Measurements from ENCODE around the gene EGFR. TPM values are rescaled to one million over a fixed set of nuclear protein-coding genes. Genes with fewer than 3 reads are reported as not detected.
A peak's percentile ranks its signal among the peaks of the same experiment; 100 is the strongest.

EGFR gene
- total RNA-seq, 4 donors from 2014 or later: 79.3 to 125 (median 110) TPM

- H3K27ac ChIP-seq (replicated peaks in 1 of 4): no peak overlapping the region
- intact Hi-C loops (cut with DNase I): no loop called here
- WGBS: 97% methylated on average over 5 of the region's 5 CpGs
- H3K9me3 ChIP-seq: no peaks in the 10 kb centered on the region
- no peaks in the 10 kb centered on the region for H3K4me1 ChIP-seq
- H3K36me3 ChIP-seq: no peaks in the 10 kb centered on the region
- no peak overlapping the region for H3K4me3 ChIP-seq
- TF ChIP-seq EP300 (IDR thresholded peaks at IDR 0.05): no peak
- H3K27me3 ChIP-seq: no peaks in the 10 kb centered on the region
- DNase-seq (ENCODE audit: extremely low spot score): peak; percentile 80
These were observed 23.7 kb upstream of the EGFR start for GRCh38 chr7:54995166-54995565.

GRCh38 chr7:54995610-54996363, 23.0 kb upstream of the EGFR start:
- Histone ChIP-seq H3K27me3 (no peaks in the 10 kb centered on the region), H3K4me1 (no peaks in the 10 kb centered on the region), H3K9me3 (no peaks in the 10 kb centered on the region), H3K36me3 (no peaks in the 10 kb centered on the region), H3K4me3 (no peak overlapping the region), H3K27ac (replicated peaks in 1 of 4) (no peak overlapping the region)
- 75% methylated on average over 5 of the region's 5 CpGs for WGBS
- TF ChIP-seq POLR2A (IDR thresholded peaks at IDR 0.05; ENCODE audit: low read depth) (no peak), EP300 (IDR thresholded peaks at IDR 0.05) (no peak), POLR2AphosphoS5 (IDR thresholded peaks at IDR 0.05) (no peak)
- TF ChIP-seq, protein P1, sequence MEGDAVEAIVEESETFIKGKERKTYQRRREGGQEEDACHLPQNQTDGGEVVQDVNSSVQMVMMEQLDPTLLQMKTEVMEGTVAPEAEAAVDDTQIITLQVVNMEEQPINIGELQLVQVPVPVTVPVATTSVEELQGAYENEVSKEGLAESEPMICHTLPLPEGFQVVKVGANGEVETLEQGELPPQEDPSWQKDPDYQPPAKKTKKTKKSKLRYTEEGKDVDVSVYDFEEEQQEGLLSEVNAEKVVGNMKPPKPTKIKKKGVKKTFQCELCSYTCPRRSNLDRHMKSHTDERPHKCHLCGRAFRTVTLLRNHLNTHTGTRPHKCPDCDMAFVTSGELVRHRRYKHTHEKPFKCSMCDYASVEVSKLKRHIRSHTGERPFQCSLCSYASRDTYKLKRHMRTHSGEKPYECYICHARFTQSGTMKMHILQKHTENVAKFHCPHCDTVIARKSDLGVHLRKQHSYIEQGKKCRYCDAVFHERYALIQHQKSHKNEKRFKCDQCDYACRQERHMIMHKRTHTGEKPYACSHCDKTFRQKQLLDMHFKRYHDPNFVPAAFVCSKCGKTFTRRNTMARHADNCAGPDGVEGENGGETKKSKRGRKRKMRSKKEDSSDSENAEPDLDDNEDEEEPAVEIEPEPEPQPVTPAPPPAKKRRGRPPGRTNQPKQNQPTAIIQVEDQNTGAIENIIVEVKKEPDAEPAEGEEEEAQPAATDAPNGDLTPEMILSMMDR (IDR thresholded peaks at IDR 0.05): no peak
- intact Hi-C loops (cut with DNase I): no loop called here
- DNase-seq (ENCODE audit: extremely low spot score): peak; percentile 57

GRCh38 chr7:54996391-54996790, 22.4 kb upstream of the EGFR start:
- Histone ChIP-seq H3K4me1 (no peaks in the 10 kb centered on the region), H3K4me3 (no peak overlapping the region), H3K9me3 (no peaks in the 10 kb centered on the region), H3K36me3 (no peaks in the 10 kb centered on the region), H3K27me3 (no peaks in the 10 kb centered on the region), H3K27ac (replicated peaks in 1 of 4) (no peak overlapping the region)
- intact Hi-C loops (cut with DNase I): no loop called here
- DNase-seq (ENCODE audit: extremely low spot score): no peak
- no peak for TF ChIP-seq POLR2AphosphoS5 (IDR thresholded peaks at IDR 0.05)
- no peak for TF ChIP-seq EP300 (IDR thresholded peaks at IDR 0.05)
- no peak for TF ChIP-seq POLR2A (IDR thresholded peaks at IDR 0.05; ENCODE audit: low read depth)
- TF ChIP-seq, protein P1 (IDR thresholded peaks at IDR 0.05): no peak

DNA sequence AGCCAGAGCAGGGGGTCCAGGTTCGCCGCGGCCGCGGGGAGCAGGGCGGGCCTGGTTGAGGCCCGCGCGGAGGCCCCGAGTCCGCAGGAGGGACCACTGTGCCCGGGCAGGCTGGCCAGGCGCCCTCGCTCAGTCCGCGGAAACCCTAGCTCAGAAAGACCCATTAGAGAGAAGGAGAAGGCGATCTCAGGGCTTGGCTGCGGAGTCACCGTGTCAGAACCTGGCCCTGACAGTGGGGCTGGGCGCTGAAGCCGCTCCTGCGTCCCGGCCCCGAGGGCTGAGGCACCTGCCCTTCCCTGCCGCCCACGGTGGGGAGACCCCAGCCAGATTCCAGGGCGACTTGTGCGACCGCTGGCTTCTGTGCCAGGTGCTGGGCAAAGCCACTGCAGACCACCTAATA, 14.2 kb upstream of the EGFR start:
- peak; percentile 53 for DNase-seq (ENCODE audit: extremely low spot score)
- intact Hi-C loops (cut with DNase I): no loop called here

GRCh38 chr7:55005241-55005851, 13.5 kb upstream of the EGFR start:
- WGBS: 78% methylated on average over 10 of the region's 37 CpGs
- H3K9me3 ChIP-seq: no peaks in the 10 kb centered on the region
- no peak overlapping the region for H3K4me3 ChIP-seq

More for the DNA sequence above, 14.2 kb upstream of the EGFR start:
- WGBS: 87% methylated on average over 14 of the region's 29 CpGs
- Histone ChIP-seq H3K9me3 (no peaks in the 10 kb centered on the region), H3K27me3 (peaks cover 0 to 10% (median 0%) of the 10 kb centered on the region in 4 donors), H3K36me3 (no peaks in the 10 kb centered on the region), H3K27ac (replicated peaks in 1 of 4) (no peak overlapping the region), H3K4me3 (no peak overlapping the region), H3K4me1 (no peaks in the 10 kb centered on the region)
- TF ChIP-seq EP300 (IDR thresholded peaks at IDR 0.05) (no peak), POLR2A (IDR thresholded peaks at IDR 0.05; ENCODE audit: low read depth) (no peak), POLR2AphosphoS5 (IDR thresholded peaks at IDR 0.05) (no peak)
- TF ChIP-seq, protein P1 (IDR thresholded peaks at IDR 0.05): no peak

More at GRCh38 chr7:55005241-55005851, 13.5 kb upstream of the EGFR start:
- H3K36me3 ChIP-seq: no peaks in the 10 kb centered on the region
- intact Hi-C loops (cut with DNase I): no loop called here
- H3K27me3 ChIP-seq: peaks cover 0 to 10% (median 0%) of the 10 kb centered on the region in 4 donors
- no peak overlapping the region for H3K27ac ChIP-seq (replicated peaks in 1 of 4)
- TF ChIP-seq, protein P1 (IDR thresholded peaks at IDR 0.05): no peak
- TF ChIP-seq POLR2A (IDR thresholded peaks at IDR 0.05; ENCODE audit: low read depth) (no peak), POLR2AphosphoS5 (IDR thresholded peaks at IDR 0.05) (no peak), EP300 (IDR thresholded peaks at IDR 0.05) (no peak)
- H3K4me1 ChIP-seq: no peaks in the 10 kb centered on the region
- DNase-seq (ENCODE audit: extremely low spot score): peak; percentile 77

Measured in esophagus muscularis mucosa (tissue), 4 donors.